Upper lobe of left lung (tissue), 6 donors: Measurements from ENCODE around the gene PAPPA. TPM values are rescaled to one million over a fixed set of nuclear protein-coding genes. Genes with fewer than 3 reads are reported as not detected.

ENCODE experiments used
- ATAC-seq, 2 donors: fragments of 200-7000 bp; cut with Tn5 transposase; one replicate each; pipeline ENCODE4 v1.9.1; 2022; ENCODE audit warnings: mild to moderate bottlenecking in 2 of 2, moderate library complexity in 2 of 2; ENCODE audit not compliant: low FRiP score in 2 of 2
- DNase-seq, 2 donors: peaks; one replicate each; pipeline ENCODE4 v3.0.0-alpha.2; 2019 to 2020
- H3K27ac ChIP-seq, 4 donors: fragments of 200-600 bp; sonication (generic); one replicate each; pipeline ENCODE4 v1.5.1; 2016 to 2019
- H3K27me3 ChIP-seq, 4 donors: fragments of 200-600 bp; sonication (generic); one replicate each; pipeline ENCODE4 v1.5.1; 2017 to 2019
- H3K36me3 ChIP-seq, 4 donors: fragments of 200-600 bp; sonication (generic); one replicate each; pipeline ENCODE4 v1.5.1; 2016 to 2019
- H3K4me1 ChIP-seq, 4 donors: fragments of 200-600 bp; sonication (generic); one replicate each; pipeline ENCODE4 v1.5.1; 2018 to 2019
- H3K4me3 ChIP-seq, 4 donors: fragments of 200-600 bp; sonication (generic); one replicate each; pipeline ENCODE4 v1.5.1; 2017 to 2019; ENCODE audit warnings: mild to moderate bottlenecking in 2 of 4, moderate library complexity in 1 of 4
- H3K9me3 ChIP-seq, 4 donors: fragments of 200-600 bp; sonication (generic); one replicate each; pipeline ENCODE4 v1.5.1; 2018 to 2019
- EP300 ChIP-seq, 4 donors: sonication (generic); formaldehyde crosslinking; IDR thresholded peaks; one replicate each; pipeline ENCODE4 v1.5.1; 2017; ENCODE audit warnings: antibody characterized with exemption in 4 of 4, control low read depth in 2 of 4
- POLR2A ChIP-seq, 4 donors: fragments of 450-650 bp; IDR thresholded peaks; one replicate each; pipeline ENCODE4 v1.5.1; 2016 to 2017; ENCODE audit warnings: antibody characterized with exemption in 4 of 4, mild to moderate bottlenecking in 2 of 4
- POLR2AphosphoS5 ChIP-seq, 2 donors: sonication (generic); formaldehyde crosslinking; IDR thresholded peaks; one replicate each; pipeline ENCODE4 v1.5.1; 2017; ENCODE audit warnings: antibody characterized with exemption in 2 of 2
- WGBS, 2 donors: methylation state at CpG; one replicate each; pipeline ENCODE4 v1.1.5; 2017 to 2018; 5-methylcytosine and 5-hydroxymethylcytosine counted together
- total RNA-seq, 6 donors: library from RNA; depleted of rRNA in 4 of 6; stranded (reverse); fragments of >200 nt in 4 of 6; gene quantifications; one replicate each; pipeline versions ENCODE4 v1.1.0 to v1.2.1, GENCODE V29; 2016 to 2021
- TF ChIP-seq, protein P1 (sequence below), 6 experiments: fragments of 450-650 bp in 4 of 6; fragments of 200-600 bp in 2 of 6; sonication (generic) in 2 of 6; IDR thresholded peaks; one replicate each; pipeline ENCODE4 v1.5.1; 2016 to 2019; ENCODE audit warnings: antibody characterized with exemption in 6 of 6
- donor health status: DM: no; HTN: no; CAD: no; lungs with moderate emphysema.
- donor health status: DM: no; HTN: yes; CAD: no; lungs with severe emphysema.

PAPPA gene
- total RNA-seq, 6 donors from 2014 or later, result 0.46 to 2.9 (median 1.1) TPM

DNA sequence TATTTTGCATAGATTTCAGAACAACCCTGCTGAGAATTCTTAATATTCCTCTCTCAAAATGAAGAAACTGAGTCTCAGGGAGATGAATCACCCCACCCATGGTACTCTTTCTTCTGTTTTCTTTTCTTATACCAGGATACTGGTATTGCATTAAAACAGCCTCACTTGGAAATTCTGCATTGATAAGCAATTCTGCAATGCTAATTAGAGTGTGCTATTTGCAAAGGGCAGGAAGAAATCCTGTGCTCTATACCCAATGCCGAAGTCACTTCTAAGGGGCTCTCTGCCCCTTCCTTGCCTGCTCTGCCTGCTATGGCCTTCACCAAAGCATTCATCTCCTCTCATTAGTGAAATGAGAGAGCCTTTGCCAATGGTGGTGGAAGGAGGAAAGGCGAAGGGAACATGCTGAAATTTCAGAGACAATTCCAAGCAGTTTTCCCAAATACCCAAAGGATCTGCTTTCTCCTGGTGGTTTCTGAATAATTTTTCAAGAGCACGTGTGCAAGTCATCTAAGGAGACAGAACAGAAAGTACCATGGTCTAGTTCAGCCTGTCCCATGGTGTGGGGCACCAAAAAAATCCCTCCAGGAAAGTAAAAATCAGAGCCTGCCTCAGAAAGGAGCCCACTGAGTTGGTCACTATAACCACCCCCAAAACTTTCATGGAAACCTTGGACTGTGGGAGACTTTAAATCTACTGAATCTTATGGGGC is 156.5 kb downstream of the PAPPA start:
- no peaks in the 10 kb centered on the region for H3K27me3 ChIP-seq
- TF ChIP-seq POLR2A (IDR thresholded peaks at IDR 0.05), result no peak
- TF ChIP-seq, protein P1, sequence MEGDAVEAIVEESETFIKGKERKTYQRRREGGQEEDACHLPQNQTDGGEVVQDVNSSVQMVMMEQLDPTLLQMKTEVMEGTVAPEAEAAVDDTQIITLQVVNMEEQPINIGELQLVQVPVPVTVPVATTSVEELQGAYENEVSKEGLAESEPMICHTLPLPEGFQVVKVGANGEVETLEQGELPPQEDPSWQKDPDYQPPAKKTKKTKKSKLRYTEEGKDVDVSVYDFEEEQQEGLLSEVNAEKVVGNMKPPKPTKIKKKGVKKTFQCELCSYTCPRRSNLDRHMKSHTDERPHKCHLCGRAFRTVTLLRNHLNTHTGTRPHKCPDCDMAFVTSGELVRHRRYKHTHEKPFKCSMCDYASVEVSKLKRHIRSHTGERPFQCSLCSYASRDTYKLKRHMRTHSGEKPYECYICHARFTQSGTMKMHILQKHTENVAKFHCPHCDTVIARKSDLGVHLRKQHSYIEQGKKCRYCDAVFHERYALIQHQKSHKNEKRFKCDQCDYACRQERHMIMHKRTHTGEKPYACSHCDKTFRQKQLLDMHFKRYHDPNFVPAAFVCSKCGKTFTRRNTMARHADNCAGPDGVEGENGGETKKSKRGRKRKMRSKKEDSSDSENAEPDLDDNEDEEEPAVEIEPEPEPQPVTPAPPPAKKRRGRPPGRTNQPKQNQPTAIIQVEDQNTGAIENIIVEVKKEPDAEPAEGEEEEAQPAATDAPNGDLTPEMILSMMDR (IDR thresholded peaks at IDR 0.05), result no peak
- TF ChIP-seq EP300 (IDR thresholded peaks at IDR 0.05), result no peak
- no peak for TF ChIP-seq POLR2AphosphoS5 (IDR thresholded peaks at IDR 0.05)
- WGBS, 2 donors, result 84 to 87% methylated on average over 3 of the region's 3 CpGs
- H3K9me3 ChIP-seq, result no peaks in the 10 kb centered on the region
- ATAC-seq (no peak), DNase-seq (no peak)
- no peaks in the 10 kb centered on the region for H3K4me1 ChIP-seq
- H3K4me3 ChIP-seq, result no peak overlapping the region
- no peaks in the 10 kb centered on the region for H3K36me3 ChIP-seq
- H3K27ac ChIP-seq, result no peak overlapping the region

DNA sequence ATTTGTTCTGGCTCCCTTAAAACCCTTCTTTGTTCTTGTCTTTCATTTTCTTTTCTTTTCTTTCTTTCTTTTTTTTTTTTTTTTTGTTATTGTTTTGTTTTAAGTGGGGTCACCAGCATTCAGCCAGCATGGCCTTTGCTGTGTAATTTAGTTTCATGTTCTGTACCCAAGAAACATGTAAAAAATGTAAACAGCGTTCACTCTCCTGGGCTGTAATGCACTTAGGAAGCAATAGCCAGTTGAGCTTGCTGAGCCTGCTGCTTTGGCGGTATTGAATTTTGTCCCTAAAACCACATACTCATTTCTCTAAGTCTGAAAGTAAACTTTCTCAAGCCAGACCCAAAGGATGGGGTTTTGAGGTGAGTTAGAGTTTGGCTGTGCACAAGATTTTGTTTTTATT is 158.6 kb downstream of the PAPPA start:
- no peak for DNase-seq
- no peaks in the 10 kb centered on the region for H3K36me3 ChIP-seq
- TF ChIP-seq, protein P1 (IDR thresholded peaks at IDR 0.05), result no peak
- TF ChIP-seq POLR2A (IDR thresholded peaks at IDR 0.05), result no peak
- 60 to 61% methylated on average over 2 of the region's 2 CpGs for WGBS, 2 donors
- H3K4me1 ChIP-seq, result no peaks in the 10 kb centered on the region
- no peak for ATAC-seq
- no peaks in the 10 kb centered on the region for H3K27me3 ChIP-seq
- H3K9me3 ChIP-seq, result no peaks in the 10 kb centered on the region
- H3K4me3 ChIP-seq, result no peak overlapping the region
- H3K27ac ChIP-seq, result no peak overlapping the region

DNA sequence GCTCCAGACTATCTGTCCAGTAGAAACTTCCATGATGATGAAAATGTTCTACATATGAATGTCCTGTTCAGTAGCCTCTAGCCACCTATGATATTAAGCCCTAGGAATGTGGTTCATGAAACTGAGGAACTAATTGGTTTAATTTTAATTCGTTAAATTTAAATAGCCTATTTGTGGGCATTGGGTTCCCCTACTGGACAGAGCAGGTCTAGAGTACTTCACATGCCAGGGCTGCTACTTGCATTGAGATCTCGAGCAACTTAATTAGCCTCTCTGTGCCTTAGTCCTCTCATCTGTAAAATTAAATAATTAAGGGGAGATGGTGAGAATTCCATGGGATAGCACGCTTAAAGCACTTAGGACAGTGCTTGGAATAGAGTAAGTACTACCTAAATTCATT is 160.0 kb downstream of the PAPPA start:
- TF ChIP-seq EP300 (IDR thresholded peaks at IDR 0.05), result no peak
- TF ChIP-seq, protein P1 (IDR thresholded peaks at IDR 0.05), result no peak
- TF ChIP-seq POLR2A (IDR thresholded peaks at IDR 0.05), result no peak
- TF ChIP-seq POLR2AphosphoS5 (IDR thresholded peaks at IDR 0.05), result no peak
- DNase-seq (no peak), ATAC-seq (no peak)
- 92 to 93% methylated on average over 3 of the region's 3 CpGs for WGBS, 2 donors
- Histone ChIP-seq H3K4me3 (no peak overlapping the region), H3K4me1 (no peaks in the 10 kb centered on the region), H3K27ac (no peak overlapping the region), H3K27me3 (no peaks in the 10 kb centered on the region), H3K36me3 (no peaks in the 10 kb centered on the region), H3K9me3 (no peaks in the 10 kb centered on the region)

DNA sequence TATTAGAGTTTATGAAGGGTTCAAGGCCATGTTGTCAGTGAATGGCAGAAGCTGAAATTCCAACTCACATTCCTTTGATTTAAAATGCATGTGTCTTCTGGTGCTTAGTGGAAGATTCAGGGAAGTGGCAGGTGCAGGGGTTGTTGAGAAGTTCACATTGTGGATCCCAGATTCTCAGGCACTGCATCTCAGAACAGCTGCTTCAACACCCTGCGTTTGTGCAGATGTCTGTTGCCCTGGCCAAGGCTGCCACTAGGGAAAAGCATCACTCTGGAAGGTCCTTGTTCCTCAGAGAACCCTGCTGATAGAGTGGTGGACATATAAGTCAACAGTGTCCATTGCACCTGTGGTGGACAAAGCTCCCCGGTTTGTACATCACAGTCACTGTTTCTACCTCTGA is 162.7 kb downstream of the PAPPA start:
- Histone ChIP-seq H3K9me3 (no peaks in the 10 kb centered on the region), H3K27me3 (no peaks in the 10 kb centered on the region), H3K36me3 (no peaks in the 10 kb centered on the region), H3K4me3 (no peak overlapping the region), H3K27ac (no peak overlapping the region), H3K4me1 (no peaks in the 10 kb centered on the region)
- WGBS, 2 donors, result 72 to 87% methylated on average over 2 of the region's 2 CpGs
- TF ChIP-seq POLR2A (IDR thresholded peaks at IDR 0.05) (no peak), EP300 (IDR thresholded peaks at IDR 0.05) (no peak), POLR2AphosphoS5 (IDR thresholded peaks at IDR 0.05) (no peak)
- TF ChIP-seq, protein P1 (IDR thresholded peaks at IDR 0.05), result no peak
- DNase-seq (no peak), ATAC-seq (no peak)

DNA sequence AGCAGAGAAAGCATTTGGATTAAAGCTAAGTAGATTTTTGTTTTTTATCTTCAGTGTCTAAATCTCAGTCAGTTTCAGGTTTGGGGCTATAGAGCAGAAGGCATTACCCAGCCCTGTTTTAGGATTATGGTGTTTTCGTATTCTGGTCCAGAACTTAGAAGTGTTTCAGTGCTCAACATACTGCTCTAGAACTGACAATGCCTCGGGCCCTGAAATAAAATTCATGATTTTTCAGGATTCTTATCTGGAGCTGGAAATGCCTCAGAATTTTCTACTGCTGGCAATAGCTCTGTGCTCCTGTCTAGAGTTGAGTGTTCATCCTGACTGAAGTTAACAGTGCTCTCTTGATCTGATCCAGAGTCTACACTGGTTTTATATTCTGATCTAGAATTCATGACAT is 163.9 kb downstream of the PAPPA start:
- no peak overlapping the region for H3K4me3 ChIP-seq
- no peaks in the 10 kb centered on the region for H3K4me1 ChIP-seq
- no peaks in the 10 kb centered on the region for H3K36me3 ChIP-seq
- no peaks in the 10 kb centered on the region for H3K9me3 ChIP-seq
- ATAC-seq, result no peak
- TF ChIP-seq POLR2A (IDR thresholded peaks at IDR 0.05) (no peak), EP300 (IDR thresholded peaks at IDR 0.05) (no peak), POLR2AphosphoS5 (IDR thresholded peaks at IDR 0.05) (no peak)
- TF ChIP-seq, protein P1 (IDR thresholded peaks at IDR 0.05), result no peak
- no peak overlapping the region for H3K27ac ChIP-seq
- H3K27me3 ChIP-seq, result no peaks in the 10 kb centered on the region
- no peak for DNase-seq
- WGBS, 2 donors, result 80 to 89% methylated on average over 2 of the region's 2 CpGs
